Activated CD8-positive, alpha-beta memory T cell treated with anti-CD3 and anti-CD28 coated beads for 36 hours (primary cell): ENCODE data around the gene MAFB. TPM values are rescaled to one million over a fixed set of nuclear protein-coding genes. Genes with fewer than 3 reads are reported as not detected.

ENCODE experiments used
- CTCF ChIA-PET: fragments of 350-600 bp; sonication (Branson Sonifier 250); formaldehyde crosslinking; loops from one replicate; lab custom pipeline; 2021; ENCODE audit warnings: antibody characterized with exemption; lab: Charles Lee
- POLR2A ChIA-PET: fragments of 350-600 bp; sonication (Branson Sonifier 250); formaldehyde crosslinking; loops from one replicate; lab custom pipeline; 2021; ENCODE audit warnings: antibody characterized with exemption; lab: Charles Lee
- total RNA-seq, 2 experiments: library from RNA; stranded (reverse); gene quantifications; one replicate each; pipeline ENCODE4 v1.2.3, GENCODE V29; 2021

The MAFB gene
- total RNA-seq, 2 experiments from 2014 or later, result 0.04 to 0.11 TPM

GRCh38 chr20:40705413-40705812 lies 16.4 kb upstream of the MAFB start:
- ChIA-PET CTCF (no interaction called here), POLR2A (no interaction called here)

- POLR2A ChIA-PET, result no interaction called here
- CTCF ChIA-PET, result no interaction called here
These were observed 15.8 kb upstream of the MAFB start for GRCh38 chr20:40704828-40705227.

GRCh38 chr20:40703975-40704530 lies 15.0 kb upstream of the MAFB start:
- CTCF ChIA-PET, result no interaction called here
- POLR2A ChIA-PET, result no interaction called here

- POLR2A ChIA-PET, result no interaction called here
- CTCF ChIA-PET, result interaction anchor here (1.1 kb wide), 1 partner anchor 12 kb away, joined by 4 read pairs; no protein-coding TSS in a partner anchor
These were observed 13.5 kb upstream of the MAFB start for GRCh38 chr20:40702504-40702903.

- POLR2A ChIA-PET, result no interaction called here
- CTCF ChIA-PET, result no interaction called here
These were observed 9.7 kb upstream of the MAFB start for GRCh38 chr20:40698744-40699143.

- POLR2A ChIA-PET, result no interaction called here
- CTCF ChIA-PET, result no interaction called here
These were observed 9.2 kb upstream of the MAFB start for GRCh38 chr20:40698281-40698680.

- CTCF ChIA-PET, result no interaction called here
- POLR2A ChIA-PET, result no interaction called here
These were observed 8.5 kb upstream of the MAFB start for GRCh38 chr20:40697541-40697940.

- CTCF ChIA-PET, result no interaction called here
- POLR2A ChIA-PET, result no interaction called here
These were observed 6.2 kb upstream of the MAFB start for GRCh38 chr20:40695214-40695613.

- POLR2A ChIA-PET, result no interaction called here
- CTCF ChIA-PET, result no interaction called here
These were observed 5.2 kb upstream of the MAFB start for GRCh38 chr20:40694246-40694645.

- POLR2A ChIA-PET, result no interaction called here
- CTCF ChIA-PET, result no interaction called here
These were observed 3.4 kb upstream of the MAFB start for GRCh38 chr20:40692240-40693011.

GRCh38 chr20:40691566-40692239 lies 2.7 kb upstream of the MAFB start:
- ChIA-PET POLR2A (no interaction called here), CTCF (no interaction called here)

- ChIA-PET POLR2A (no interaction called here), CTCF (interaction anchor here (1.0 to 1.4 kb wide), 2 partner anchors 11 to 12 kb away, joined by 4 read pairs; no protein-coding TSS in a partner anchor)
These were observed 2.0 kb upstream of the MAFB start for GRCh38 chr20:40690836-40691565.

- POLR2A ChIA-PET, result no interaction called here
These were observed 1.2 kb upstream of the MAFB start for GRCh38 chr20:40689943-40690835.

GRCh38 chr20:40688129-40689099 lies 622 bp downstream of the MAFB start:
- ChIA-PET CTCF (interaction anchor here (1.0 to 1.1 kb wide), 2 partner anchors 11 to 1420 kb away, joined by 4 to 5 read pairs; no protein-coding TSS in a partner anchor), POLR2A (no interaction called here)

More at GRCh38 chr20:40689943-40690835, 1.2 kb upstream of the MAFB start:
- CTCF ChIA-PET, result interaction anchor here (0.6 to 1.4 kb wide), 5 partner anchors 11 to 1423 kb away, joined by 3 to 5 read pairs (median 4); no protein-coding TSS in a partner anchor

- ChIA-PET CTCF (interaction anchor here (1.0 kb wide), 1 partner anchor 1419 kb away, joined by 4 read pairs; no protein-coding TSS in a partner anchor), POLR2A (no interaction called here)
These were observed 1.5 kb downstream of the MAFB start for GRCh38 chr20:40687384-40688128.

GRCh38 chr20:40686893-40687292 lies 2.1 kb downstream of the MAFB start:
- CTCF ChIA-PET, result no interaction called here
- POLR2A ChIA-PET, result no interaction called here

- POLR2A ChIA-PET, result no interaction called here
- CTCF ChIA-PET, result no interaction called here
These were observed 2.6 kb downstream of the MAFB start for GRCh38 chr20:40686434-40686882.
